GM21367 (cell line): Measurements from ENCODE around the gene UGT1A8.
"Not testable (repeated sequence)": the region's sequence is repeated elsewhere in the genome, so short reads cannot be mapped to it uniquely, and the experiment has no call there.

ENCODE experiments used
- ATAC-seq: cut with Tn5 transposase; IDR thresholded peaks from one replicate; pipeline ENCODE4 v1.9.1; 2021; ENCODE audit not compliant: unreplicated experiment

UGT1A8 gene

DNA sequence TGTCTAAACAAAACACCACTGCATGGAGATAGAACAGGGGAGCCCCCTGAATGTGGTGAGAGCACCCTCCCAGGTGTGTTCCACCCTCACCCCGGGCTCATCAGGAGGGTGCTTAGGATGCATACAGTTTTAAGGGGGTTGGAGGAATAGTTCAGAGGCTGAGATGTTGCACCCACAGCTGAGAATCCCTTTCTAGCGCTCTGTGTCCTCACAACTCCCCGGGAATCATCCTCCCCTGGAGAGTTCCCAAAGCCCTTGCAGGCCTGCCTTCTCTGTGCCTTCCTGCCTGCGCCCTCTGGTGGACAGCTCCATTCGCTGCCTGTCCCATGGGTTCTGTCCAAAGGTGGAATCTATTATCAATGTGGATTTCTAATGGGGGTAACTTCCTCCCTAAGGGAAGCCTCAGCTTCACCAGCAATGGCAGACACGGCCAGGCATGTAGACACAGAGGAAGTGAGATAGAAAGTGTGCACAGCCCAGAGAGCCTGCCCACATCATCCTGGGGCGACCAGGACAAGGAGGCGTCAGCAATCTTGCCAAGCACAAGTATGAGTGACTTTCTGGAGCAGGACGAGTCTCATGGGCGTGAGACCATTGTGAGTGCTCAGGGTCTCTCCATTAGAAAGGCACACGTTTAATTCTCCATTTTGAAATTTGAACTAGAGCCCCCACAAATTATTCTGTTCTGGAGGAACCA is 94.0 kb downstream of the UGT1A8 start:
- no peak for ATAC-seq

DNA sequence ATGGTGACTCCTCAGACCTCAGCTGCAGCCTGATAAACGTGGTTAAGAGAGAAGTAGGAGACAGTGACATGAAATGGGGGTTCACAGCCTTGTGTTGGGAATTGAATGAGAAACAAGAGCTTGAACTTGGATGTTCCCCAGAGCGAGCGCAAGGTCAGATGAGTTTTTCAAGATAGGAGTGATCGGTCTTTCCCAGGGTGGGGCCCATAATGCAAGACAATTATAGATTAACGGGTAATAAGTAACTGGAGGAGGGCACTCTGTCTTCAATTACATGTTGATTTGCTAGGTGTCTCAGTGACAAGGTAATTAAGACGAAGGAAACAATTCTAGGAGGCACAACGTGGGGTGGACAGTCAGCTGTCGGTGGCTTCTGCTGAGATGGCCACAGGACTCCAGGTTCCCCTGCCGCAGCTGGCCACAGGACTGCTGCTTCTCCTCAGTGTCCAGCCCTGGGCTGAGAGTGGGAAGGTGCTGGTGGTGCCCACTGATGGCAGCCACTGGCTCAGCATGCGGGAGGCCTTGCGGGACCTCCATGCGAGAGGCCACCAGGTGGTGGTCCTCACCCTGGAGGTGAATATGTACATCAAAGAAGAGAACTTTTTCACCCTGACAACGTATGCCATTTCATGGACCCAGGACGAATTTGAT is 95.3 kb downstream of the UGT1A8 start, which contains the start of gene UGT1A5:
UGT1A5 (plus strand) TSS at position 297 of the 651 bp plus-strand sequence; CDS start at position 382, 85 bp downstream.
- ATAC-seq = no peak

DNA sequence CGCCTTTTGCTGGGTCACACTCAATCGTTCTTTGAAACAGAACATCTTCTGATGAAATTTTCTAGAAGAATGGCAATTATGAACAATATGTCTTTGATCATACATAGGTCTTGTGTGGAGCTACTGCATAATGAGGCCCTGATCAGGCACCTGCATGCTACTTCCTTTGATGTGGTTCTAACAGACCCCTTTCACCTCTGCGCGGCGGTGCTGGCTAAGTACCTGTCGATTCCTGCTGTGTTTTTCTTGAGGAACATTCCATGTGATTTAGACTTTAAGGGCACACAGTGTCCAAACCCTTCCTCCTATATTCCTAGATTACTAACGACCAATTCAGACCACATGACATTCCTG is 95.8 kb downstream of the UGT1A8 start:
- ATAC-seq = no peak

DNA sequence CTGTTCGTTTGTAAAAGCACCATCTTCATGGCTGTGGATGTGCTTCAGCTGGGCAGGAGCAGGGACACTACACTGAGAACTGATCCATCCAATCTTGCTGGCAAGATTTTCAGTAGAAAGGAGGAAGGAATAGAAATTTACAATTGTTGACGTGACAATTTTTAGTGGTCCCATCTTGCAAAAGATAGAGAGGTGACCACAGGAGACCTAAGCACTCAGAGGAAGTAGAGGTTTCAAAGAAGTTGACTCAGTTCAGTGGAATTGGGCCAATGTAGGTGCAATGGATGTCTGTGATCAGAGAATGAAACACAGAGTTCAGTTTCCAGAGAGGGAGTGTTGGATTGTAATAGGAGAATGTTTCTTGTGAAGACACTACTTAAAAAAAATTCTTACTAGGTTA is 96.7 kb downstream of the UGT1A8 start:
- no peak for ATAC-seq

DNA sequence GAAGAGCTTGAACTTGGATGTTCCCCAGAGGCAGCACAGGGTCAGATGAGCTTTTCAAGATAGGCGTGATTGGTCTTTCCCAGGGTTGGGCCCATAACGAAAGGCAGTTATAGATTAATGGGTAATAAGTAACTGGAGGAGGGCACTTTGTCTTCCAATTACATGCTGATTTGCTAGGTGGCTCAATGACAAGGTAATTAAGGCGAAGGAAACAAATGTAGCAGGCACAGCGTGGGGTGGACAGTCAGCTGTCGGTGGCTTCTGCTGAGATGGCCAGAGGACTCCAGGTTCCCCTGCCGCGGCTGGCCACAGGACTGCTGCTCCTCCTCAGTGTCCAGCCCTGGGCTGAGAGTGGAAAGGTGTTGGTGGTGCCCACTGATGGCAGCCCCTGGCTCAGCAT is 101.1 kb downstream of the UGT1A8 start, which contains the start of gene UGT1A4:
UGT1A4 (plus strand) TSS at position 185 of the 400 bp plus-strand sequence; CDS start at position 270, 85 bp downstream.
- no peak for ATAC-seq

DNA sequence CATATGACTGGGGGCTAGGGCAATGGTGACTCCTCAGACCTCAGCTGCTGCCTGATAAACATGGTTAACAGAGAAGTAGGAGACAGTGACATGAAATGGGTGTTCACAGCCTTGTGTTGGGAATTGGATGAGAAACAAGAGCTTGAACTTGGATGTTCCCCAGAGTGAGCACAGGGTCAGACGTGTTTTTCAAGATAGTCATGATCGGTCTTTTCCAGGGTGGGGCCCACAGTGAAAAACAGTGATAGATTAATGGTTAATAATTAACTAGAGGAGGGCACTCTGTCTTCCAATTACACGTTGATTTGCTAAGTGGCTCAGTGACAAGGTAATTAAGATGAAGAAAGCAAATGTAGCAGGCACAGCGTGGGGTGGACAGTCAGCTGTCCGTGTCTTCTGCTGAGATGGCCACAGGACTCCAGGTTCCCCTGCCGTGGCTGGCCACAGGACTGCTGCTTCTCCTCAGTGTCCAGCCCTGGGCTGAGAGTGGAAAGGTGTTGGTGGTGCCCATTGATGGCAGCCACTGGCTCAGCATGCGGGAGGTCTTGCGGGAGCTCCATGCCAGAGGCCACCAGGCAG is 111.4 kb downstream of the UGT1A8 start, which contains the start of gene UGT1A3:
UGT1A3 (plus strand) TSS at position 320 of the 579 bp plus-strand sequence; CDS start at position 405, 85 bp downstream.
- no peak for ATAC-seq

DNA sequence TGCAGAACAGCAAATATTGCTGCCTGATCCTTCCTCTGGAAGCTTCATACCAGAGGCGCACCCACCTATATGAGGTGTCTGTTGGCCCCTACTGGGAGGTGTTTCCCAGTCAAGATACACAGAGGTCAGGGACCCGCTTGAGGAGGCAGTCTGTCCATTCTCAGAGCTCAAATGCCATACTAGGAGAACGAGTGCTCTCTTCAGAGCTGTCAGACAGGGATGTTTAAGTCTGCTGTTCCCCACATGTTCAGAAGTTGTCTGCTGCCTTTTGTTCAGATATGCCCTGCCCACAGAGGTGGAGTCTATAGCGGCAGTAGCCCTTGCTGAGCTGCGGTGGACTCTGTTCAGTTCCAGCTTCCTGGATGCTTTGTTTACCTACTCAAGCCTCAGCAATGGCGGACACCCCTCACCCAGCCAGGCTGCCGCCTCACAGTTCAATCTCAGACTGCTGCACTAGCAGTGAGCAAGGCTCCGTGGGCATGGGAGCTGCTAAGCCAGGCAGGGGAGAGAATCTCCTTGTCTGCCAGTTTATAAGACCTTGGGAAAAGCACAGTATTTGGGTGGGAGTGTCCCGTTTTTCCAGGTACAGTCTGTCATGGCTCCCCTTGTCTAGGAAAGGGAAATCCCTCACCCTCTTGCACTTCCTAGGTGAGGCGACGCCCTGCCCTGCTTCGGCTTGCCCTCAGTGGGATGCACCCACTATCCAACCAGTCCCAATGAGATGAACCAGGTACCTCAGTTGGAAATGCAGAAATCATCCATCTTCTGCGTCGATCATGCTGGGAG is 119.6 kb downstream of the UGT1A8 start:
- not testable (repeated sequence) for ATAC-seq

DNA sequence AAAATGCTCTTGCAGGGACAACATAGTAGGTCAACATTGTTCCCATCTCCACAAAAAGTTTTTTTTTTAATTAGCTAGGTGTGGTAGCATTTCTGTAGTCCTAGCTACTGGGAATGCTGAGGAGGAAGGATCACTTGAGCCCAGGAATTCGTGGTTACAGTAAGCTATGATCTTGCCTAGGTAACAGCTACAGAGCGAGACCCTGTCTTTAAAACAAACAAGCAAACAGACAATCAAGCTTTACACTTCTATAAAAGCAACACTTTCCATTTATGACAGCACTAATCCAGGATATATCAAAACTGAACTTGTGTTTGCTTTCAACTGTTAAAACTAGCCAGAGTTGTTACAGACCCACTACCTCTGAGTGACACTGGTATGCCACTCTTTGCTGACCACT is 123.4 kb downstream of the UGT1A8 start:
- ATAC-seq = no peak

DNA sequence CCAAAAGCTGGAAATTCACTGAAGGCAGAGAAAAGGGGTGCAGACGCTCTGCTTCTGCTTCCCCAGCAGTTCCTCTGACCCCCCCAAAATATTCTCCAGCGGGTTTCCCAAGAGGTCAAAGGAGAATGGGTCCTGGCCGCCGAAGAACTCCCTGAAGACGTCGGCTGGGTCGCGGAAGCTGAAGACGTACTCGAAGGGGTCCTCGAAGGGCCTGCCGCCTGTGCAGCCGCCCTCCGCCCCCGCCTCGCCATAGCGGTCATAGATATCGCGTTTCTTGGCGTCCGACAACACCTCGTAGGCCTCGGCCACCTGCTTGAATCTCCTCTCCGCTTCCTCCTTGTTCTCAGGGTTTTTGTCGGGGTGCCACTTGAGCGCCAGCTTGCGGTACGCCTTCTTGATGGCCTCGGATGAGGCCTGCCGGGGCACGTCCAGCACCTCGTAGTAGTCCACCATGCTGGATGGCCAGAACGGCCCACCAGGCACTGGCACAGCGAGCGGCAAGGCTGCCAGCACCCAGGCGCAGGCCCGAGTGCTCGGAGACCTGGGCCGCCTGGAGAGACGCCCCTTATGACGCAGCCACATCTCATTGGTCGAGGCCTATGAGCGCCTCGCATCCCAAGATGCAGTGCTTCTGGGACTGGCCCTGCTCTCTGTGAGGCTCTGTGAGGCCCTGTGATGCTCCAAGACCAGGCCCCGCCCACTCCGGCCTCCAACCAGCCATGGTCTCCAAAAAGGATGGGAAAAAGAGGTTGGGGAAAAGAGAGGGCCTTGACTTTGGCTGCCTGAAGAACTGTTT is 126.2 kb downstream of the UGT1A8 start:
- no peak for ATAC-seq

DNA sequence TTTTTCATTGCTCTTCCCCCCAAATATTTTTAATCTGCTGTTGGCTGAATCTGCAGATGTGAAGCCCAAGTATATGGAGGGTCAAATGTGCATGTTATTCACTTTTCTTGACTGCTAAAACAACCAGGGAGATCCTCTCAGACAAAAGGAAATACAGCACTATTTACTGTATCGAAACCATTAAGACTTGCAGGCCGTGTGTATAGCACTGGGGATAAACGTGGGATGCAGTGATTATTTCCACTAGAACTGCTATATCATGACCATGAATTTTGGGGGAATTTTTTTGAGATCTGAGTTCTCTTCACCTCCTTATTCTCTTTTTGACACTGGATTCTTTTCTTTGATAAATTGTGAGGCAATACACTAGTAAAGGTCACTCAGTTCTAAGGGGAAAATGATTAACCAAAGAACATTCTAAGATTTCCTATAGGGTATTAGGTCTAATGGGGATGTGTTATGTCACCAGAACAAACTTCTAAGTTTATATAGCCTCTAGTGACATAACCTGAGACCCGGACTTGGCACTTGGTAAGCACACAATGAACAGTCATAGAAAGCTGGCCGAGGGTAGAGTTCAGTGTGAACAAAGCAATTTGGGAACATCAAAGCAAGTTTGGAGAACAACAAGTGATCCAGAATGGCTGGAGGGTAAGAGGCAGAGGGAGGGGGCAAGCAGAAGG is 127.8 kb downstream of the UGT1A8 start:
- ATAC-seq = no peak

DNA sequence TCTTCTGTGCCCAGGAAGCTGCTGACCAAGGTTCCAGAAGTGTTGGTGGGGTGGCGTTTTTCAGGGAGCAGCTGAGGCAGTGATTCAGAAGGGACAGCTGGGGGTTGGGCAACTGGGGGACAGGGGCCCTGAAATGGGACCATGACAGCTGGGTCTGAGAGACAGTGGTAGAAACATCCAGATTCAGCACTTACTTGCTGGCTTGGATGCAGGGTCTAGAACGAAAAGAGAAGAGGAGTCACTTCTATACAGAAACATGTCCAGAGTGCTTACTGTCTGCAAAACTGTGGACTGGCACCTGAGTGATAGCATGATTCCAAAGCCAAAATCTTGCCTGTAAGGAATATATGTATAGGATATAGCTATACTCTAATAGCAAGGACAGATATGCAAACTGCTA is 128.4 kb downstream of the UGT1A8 start:
- not testable (repeated sequence) for ATAC-seq

DNA sequence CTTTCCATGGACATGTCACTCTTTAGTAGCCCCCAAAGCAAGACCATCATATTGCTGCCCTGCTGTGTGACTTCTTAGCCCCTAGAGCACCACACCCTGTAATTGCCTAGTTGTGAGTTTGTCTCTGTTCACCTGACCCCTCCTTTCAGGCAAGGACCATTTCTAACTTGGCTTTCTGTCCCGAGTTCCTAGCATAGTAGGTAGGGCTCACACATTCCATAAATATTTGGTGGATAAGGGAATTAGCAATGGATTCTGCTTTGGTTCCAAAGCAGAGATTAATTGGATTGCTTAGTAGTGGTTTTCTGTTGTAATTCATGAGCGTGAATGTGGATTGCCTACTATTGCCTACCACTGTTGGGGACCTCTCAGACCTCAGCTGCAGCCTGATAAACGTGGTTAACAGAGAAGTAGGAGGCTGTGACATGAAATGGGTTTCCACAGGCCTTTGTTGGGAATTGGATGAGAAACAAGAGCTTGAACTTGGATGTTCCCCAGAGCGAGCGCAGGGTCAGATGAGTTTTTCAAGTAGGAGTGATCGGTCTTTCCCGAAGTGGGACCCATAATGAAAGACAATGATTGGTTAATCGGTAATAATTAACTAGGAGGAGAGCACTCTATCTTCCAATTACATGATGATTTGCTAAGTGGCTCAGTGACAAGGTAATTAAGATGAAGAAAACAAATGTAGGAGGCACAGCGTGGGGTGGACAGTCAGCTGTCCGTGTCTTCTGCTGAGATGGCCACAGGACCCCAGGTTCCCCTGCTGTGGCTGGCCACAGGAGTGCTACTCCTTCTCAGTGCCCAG is 129.2 kb downstream of the UGT1A8 start:
- no peak for ATAC-seq

DNA sequence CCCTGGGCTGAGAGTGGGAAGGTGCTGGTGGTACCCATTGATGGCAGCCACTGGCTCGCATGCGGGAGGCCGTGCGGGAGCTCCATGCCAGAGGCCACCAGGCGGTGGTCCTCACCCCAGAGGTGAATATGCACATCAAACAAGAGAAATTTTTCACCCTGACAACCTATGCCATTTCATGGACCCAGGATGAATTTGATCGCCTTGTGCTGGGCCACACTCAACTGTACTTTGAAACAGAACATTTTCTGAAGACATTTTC is 129.8 kb downstream of the UGT1A8 start:
- no peak for ATAC-seq

DNA sequence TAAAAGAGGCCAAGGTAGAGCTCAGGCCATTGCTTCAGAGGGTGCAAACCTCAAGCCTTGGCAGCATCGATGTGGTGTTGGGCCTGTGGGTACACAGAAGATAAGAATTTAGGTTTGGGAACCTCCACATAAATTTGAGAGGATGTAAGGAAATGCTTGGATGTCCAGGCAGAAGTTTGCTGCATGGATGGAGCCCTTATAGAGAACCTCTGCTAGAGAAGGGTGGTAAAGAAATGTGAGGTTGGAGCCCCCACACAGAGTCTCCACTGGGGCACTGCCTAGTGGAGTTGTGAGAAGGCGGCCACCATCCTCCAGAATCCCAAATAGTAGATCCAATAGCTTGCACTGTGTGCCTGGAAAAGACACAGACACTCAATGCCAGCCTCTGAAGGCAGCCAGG is 133.3 kb downstream of the UGT1A8 start:
- not testable (repeated sequence) for ATAC-seq

DNA sequence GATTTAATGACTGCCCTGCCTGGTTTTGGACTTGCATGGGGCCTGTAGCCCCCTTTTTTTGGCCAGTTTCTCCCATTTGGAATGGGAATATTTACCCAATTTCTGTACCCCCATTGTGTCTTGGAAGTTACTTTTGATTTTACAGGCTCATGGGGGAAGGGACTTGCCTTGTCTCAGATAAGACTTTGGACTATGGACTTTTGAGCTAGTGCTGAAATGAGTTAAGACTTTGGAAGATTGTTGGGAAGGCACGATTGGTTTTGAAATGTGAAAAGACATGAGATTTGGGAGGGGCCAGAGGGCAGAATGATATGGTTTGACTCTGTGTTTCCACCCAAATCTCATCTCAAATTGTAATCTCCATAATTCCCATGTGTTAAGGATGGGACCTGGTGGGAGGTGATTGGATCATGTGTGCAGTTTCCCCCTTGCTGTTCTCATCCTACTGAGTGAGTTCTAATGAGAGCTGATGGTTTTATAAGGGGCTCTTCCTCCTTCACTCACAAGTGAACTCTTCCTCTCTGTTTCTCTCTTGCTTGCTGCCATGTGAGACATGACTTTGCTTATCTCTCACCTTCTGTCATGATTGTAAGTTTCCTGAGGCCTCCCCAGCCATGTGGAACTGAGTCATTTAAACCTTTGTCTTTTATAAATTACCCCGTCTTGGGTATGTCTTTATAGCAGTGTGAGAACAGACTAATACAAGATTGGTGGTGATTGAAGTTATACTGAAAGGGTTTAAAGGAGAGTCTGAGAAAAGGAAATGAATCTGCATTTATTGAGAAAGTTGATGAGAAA is 134.0 kb downstream of the UGT1A8 start:
- not testable (repeated sequence) for ATAC-seq

DNA sequence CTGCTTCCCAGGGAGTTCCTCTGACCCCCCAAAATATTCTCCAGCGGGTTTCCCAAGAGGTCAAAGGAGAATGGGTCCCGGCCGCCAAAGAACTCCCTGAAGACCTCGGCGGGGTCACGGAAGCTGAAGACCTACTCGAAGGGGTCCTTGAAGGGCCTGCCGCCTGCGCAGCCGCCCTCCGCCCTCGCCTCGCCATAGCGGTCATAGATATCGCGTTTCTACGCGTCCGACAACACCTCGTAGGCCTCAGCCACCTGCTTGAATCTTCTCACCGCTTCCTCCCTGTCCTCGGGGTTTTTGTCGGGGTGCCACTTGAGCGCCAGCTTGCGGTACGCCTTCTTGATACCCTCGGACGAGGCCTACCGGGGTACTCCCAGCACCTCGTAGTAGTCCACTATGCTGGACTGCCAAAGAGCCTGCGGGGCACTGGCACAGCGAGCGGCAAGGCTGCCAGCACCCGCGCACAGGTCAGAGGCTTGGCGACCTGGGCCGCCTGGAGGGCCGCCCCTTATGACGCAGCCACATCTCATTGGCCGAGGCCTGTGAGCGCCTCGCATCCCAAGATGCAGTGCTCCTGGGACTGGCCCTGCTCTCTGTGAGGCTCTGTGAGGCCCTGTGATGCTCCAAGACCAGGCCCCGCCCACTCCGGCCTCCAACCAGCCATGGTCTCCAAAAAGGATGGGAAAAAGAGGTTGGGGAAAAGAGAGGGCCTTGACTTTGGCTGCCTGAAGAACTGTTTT is 137.6 kb downstream of the UGT1A8 start:
- ATAC-seq = no peak

DNA sequence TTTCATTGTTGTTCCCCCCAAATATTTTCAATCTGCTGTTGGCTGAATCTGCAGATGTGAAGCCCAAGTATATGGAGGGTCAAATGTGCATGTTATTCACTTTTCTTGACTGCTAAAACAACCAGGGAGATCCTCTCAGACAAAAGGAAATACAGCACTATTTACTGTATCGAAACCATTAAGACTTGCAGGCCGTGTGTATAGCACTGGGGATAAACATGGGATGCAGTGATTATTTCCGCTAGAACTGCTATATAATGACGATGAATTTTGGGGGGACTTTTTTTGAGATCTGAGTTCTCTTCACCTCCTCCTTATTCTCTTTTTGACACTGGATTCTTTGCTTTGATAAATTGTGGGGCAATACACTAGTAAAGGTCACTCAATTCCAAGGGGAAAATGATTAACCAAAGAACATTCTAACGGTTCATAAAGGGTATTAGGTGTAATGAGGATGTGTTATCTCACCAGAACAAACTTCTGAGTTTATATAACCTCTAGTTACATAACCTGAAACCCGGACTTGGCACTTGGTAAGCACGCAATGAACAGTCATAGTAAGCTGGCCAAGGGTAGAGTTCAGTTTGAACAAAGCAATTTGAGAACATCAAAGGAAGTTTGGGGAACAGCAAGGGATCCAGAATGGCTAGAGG is 139.1 kb downstream of the UGT1A8 start:
- no peak for ATAC-seq
